Hematopoietic multipotent progenitor cell treated with erythropoietin and hydrocortisone succinate and interleukin-3 and kit ligand, for 15 days (in vitro differentiated cells): ENCODE data around the gene AKNA.

Experiments
- DNase-seq: peaks from one replicate; pipeline ENCODE4 v3.0.0-alpha.2; 2015; ENCODE audit warnings: low spot score

The AKNA gene

DNA sequence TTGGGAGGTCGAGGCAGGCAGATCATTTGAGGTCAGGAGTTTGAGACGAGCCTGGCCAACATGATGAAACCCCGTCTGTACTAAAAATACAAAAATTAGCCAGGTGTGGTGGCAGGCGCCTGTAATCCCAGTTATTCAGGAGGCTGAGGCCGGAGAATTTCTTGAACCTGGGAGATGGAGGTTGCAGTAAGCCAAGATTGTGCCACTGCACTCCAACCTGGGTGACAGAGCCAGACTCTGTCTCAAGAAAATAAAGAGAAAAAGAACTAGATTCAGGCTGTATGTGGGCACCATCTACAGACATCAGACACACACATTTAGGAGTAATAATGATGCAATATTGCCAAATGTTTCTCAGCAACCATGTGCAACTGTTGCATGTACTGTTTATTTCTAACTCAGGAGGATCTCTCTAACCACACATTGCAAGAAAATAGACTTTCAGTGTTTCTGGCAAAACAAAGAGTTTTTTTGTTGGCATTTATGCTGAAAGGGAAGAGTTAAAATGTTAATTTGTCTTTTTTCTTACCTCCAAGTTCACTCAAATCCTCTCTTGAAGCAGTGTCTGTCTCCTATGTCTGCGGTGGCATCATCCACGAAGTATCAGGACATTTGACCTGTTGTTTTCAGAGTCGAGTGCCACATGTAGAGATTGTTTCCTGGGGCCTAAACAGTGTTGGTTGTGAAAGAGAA lies 70.0 kb downstream of the AKNA start:
- DNase-seq: no peak

DNA sequence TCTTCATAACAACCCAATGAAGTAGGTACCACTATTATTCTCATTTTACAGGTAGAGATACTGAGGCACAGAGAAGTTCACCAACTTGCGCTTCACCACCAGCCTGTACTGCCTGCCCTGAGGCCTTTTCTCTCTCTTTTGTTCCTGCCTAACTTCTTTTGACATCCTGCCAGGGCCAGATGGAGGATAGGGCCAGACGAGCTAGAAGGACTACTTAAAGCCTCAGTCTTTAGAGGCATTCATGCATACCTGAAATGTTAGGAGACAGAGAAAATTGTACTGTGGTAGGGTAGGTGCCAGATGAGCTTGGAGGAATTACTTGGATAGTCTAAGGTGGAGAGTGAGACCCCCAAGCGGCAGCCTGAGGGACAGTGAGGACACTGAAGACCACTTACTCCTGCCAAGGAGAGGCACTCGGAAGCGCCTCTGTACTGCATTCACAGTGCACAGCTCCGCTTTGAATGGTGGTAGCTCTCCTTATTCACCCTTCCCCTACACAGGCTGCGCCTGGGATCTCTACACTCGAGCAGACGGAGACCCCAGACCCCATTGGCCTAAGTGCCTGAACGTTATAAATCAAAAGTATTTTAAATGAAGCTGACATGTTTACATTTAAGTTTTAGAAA lies 71.1 kb downstream of the AKNA start:
- no peak for DNase-seq

DNA sequence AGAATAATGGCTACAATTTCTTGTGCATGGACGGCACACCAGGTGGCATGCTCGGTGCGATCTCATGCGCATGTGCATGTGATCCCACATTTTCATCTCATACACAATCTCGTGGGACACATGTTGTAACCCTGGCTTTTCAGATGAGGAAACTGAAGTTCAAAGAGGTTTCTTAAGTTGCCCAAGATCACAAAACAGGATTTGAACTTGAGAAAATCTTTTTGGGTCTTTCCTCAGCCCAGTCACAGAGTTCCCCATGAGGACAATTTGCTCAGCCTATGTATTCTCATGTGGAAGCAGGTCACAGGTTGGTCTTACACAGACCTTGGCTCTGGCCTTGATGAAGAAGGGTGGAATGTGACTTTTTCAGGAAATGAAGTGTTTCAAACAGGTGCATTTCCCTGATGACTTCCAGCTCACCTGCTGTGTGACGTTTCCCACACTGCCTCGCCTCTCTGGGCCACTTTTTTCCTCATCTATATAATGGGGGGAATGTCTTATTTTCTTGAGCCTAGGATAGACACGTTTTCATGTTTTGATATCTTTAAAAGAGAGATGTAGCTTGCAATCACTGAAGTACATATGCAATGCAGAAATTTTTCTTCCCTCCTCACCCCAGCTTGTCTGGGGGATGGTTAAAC lies 71.9 kb downstream of the AKNA start:
- DNase-seq: no peak

DNA sequence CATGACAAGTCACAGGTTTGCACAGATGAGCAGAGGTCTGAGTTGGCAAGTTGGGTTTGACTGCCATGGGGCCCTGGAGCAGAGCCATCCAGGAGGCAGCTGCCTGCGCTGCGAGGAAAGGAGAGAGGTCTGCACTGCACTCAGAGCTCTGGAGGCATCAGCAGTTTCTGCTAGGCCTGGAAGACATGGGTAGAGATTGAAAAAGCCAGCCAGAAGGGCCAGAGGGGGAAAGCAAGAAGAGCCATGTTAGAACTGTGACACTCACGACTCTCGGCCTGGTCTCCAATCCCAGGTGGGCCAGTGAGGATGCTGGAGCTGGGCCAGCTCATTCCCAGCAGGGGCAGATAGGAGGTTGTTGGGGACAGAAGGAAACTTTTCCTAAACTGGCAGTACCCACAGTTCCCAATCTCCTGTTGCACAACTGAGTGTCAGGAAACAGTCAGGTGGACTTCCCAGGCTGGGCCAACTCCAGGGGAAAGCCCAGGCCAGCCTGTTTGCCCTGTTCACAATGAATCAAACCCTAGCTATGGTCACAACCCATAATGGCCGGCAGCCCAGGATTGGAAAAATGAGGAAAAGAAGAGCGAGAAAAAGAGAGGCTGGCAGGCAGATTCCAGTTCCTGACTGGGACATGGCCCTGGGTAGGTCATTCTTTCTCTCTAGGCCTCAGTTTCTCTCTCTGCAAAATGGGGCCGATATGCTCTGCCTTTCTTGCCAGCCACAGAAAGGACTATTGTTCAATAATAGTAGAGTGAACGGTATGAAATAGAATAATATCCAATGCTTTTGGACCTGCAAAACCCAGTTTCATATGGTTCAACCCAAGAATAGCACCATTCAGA lies 72.7 kb downstream of the AKNA start:
- DNase-seq: no peak

DNA sequence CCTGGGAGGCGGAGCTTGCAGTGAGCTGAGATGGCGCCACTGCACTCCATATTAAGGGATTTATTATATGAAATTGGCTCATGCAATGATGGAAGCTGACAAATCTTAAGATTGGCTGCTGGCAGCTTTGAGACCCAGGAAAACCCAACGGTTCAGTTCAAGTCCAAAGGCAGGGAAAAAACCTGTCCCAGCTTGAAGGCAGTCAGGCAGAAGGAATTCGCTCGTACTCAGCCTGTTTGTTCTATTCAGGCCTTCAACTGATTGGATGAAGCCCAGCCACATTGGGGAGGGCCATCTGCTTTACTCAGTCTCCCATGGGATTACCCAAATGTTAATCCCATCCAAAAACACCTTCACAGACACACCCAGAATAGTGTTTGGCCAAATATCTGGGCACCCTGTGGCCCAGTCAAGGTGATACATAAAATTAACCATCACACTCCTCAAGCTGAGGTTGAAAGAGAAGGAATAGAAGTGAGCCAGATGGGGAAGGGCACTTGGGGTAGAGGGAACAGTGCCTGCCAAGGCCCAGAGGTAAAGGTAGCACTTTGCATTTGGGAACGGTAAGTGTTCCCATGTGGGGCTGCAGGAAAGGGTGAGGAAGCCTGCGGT lies 73.4 kb downstream of the AKNA start:
- no peak for DNase-seq

DNA sequence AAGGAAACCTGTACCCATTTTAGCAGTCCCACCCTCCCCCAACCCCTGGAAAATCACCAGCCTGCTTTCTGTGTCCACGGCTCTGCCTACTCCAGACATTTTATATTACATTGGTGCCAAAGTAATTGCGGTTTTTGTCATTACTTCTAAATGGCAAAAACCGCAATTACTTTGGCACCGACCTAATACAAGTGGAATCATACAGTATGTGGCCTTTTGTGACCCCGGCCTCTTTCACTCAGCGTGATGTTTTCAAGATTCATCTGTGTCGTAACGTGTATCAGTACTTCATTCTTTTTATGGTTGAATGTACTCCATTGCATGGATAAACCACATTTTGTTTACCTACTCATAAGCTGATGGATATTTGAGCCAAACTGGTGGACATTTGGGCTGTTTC lies 74.6 kb downstream of the AKNA start:
- no peak for DNase-seq

DNA sequence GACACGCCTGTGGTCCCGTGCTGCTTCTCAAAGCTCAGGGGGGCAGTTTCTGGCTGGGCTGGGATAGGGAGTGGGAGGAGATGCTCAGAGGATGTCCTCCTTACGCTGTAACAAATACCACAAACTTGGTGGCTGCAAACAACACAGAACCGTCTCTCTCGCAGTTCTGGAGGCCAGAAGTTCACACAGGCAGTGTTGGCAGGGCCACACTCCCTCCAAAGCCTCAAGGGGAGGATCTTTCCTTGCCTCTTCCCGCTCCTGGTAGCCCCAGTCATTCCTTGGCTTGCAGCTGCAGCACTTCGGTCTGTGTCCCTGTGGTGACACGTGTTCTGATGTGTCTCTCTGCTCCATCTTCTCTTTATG lies 75.3 kb downstream of the AKNA start:
- DNase-seq: no peak

DNA sequence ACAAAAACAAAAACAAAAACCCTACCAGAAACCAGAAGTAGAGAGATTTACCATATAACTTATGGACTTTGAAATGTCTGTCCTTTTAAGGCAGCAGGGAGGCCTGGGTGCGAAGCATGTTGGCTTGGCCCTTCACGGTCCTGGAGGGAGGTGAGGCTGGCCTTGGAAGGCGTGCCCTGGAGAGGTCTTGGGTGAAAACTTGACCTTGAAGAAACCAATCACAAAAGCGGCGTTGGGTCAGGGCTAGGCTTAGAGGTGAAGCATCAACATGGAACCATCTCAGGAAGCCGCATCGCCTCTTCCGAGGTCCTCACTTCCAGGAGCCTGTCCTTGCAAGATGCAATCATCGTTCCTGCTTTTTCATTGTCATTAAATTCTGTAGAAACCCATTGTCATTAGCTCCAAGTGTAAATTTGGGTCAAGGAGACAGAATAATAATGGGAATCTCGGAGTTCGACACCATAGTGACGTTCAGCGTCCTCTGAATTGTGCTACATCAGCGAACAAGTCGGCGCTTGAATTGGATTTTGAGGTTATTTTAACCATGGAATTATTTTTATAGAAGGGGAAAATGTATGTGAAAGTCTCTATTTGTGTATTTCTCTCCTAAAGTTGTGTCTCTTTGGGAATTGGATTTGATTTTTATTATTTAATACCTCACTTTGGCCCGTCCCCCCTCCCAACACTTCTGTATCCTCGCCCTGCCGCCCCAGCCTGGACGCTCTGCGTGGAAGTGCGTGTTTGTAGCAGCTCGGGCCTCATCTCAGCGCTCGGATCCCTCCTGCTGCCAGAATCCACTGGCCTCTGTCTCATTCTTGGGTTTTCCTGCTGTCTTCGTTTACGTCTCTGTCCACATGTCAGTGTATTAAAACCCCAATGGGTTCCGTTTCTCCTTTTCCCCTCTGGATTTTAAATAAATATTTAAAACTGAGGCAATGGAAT lies 75.9 kb downstream of the AKNA start:
- DNase-seq: no peak

DNA sequence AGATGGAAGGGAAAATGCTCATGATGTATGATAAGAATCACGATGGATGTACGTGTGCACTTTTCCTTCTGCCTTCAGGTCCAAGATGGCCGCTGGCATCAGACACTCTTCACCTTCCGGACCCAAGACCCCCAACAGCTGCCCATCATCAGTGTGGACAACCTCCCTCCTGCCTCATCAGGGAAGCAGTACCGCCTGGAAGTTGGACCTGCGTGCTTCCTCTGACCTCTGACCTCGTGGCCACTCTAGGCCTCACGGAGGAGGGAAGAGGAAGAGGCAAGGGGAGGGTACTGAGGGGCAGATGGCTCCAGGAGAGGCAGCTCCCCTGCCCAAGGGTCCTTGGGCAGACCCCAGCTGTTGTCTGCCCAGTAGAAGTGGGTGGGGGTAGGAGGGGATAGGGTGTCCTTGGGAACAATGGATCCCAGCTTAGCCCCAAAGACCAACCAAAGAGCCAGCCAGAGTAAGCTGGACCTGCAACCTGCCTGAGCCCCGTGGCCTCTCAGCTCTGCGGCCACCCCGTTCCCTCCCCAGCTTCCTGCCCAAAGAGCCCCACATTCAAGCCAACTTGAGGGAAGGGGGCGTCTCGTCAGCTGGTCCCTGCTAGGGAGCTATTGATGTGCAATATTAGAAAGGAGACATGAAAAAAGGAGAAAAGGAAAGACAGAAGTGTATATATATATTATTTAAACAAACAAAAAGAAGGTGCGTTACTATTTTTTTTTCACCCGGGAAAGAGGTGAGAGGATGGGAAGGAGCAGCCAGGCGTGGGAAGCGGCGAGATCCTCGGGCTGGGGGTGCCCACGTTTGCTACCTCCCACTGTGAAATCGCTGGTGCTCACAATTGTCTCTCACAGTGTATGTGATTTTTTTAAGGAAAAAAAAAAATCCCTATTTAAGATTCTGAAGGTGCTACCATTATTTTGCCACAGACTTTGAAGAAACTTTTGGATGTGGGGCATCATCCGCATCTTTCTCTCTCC lies 77.0 kb downstream of the AKNA start:
- DNase-seq: no peak

DNA sequence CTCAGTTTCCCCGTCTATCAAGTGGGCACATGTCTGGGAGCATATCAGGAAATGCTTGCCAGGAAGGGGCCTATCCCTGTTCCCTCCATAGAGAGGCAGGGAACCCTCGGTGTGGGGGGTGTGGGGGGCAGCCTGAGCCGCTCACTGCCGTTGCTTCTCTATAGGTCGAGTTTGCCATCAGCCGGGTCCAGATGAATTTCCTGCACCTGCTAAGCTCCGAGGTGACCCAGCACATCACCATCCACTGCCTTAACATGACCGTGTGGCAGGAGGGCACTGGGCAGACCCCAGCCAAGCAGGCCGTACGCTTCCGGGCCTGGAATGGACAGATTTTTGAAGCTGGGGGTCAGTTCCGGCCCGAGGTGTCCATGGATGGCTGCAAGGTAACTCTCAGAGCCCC lies 78.7 kb downstream of the AKNA start:
- no peak for DNase-seq

DNA sequence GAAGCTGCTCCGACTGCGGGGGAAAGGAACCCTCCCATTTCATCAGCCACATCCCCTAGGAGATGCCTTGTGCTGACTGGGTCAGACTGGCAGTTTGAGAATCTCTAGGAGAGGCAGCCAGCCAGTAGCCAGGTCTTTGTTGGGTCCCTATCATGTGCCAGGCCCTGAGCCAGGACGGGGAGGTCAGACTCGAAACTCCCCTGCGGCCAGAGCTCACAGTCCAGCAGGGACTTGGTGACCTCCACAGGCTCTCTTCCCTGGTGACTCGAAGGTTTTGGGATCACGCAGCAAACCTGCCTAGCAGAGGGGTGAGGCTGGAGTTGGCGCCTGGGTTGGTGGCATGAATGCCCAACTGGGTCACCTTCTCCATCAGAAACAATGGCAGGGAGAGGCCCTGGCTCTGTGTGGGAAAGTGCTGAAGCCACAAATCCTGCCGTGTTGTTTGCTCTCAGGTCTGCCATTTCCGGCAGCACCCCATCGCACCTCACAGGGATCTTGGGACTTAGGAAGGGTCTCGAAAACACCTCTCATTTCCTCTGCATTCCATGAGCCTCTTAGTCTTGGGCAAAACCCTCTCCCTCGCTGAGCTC lies 79.3 kb downstream of the AKNA start:
- DNase-seq: no peak

DNA sequence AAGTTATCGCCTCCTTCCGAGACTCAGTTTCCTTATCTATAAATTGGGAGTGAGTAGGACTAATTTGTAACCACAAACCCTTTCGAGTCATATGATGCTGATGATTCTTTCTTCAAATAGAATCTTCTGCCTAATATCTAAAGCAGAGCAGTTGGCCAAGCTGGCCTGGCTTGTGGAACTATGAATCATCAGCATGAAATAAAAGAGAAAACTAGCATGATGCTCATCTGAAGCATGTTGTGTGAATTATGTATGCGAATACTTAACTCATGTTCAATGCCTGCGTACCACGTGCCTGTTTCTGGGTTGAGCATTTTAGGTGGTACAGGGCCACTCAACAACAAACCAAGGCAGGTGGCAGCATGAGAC lies 79.9 kb downstream of the AKNA start:
- no peak for DNase-seq

DNA sequence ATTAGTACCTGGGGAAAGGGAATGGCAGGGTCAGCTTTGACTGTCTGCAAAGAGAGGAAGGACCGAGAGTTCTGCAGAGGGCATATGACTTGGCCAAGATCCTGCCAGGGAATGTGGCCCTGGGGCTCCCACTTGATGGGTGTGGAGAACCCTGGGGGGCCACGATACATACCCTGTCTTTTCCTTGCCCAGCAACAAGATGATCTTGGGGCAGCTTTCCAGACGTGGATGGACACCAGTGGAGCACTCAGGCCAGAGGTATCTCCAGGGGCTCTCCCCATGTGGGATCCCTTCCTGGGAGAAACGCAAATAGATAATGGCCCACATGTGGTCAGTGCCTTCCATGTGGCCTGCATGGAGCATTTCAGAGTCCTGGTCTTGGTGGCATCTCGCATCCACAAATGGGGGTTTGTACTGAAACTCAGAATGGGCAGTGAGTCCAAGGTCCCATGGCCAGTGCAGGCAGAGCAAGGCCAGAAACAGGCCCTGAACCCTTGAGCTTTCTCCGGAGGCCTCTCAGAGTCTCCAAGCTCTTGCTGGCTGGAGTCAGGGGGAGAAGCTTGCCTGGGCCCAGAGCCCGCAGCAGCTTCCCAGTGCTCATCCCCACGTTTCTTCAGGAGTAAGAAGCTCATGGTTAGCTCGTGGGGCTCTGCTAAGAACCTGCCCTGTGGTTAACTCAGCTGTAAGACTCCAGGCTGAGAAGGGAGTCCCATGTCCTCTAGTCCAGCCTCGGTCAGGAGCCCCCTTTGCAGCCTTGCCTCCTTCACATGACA lies 83.2 kb downstream of the AKNA start:
- no peak for DNase-seq

DNA sequence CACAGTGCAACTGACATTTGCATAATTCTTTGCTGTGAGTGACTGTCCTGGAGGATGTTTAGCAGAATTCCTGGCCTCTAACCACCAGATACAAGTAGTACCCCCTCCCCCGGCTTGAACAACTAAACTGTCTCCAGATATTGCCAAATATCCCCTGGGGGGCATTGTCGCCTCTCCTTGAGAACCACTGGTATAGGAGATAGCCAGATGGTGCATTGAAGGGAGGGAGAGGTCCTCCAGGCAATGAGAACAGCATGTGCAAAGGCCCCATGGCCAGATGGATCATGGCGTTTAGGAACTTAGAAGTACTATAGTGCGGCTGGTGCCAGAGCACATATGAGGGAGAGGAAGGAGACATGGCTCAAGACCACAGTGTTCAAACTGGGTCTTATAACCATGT lies 83.8 kb downstream of the AKNA start:
- DNase-seq: no peak

DNA sequence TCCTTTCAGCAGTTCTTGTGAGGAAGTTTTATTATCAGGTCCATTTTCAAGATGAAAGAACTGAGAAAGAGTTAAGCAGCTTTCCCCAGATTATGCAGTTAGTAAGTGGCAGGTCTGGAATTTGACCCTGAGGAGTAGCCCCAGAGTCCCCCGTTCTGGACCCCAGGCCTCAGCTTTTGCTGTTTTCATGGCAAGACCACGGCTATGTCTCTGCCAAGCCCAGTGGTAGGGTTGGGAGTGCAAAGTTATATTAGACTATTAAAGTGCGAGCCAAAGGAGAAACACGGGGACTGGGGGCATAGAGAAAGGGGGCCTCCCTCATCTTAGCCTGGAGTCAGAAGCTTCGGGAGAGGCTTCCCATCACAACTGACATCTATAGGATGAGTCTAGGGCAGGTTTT lies 84.2 kb downstream of the AKNA start:
- DNase-seq: no peak

DNA sequence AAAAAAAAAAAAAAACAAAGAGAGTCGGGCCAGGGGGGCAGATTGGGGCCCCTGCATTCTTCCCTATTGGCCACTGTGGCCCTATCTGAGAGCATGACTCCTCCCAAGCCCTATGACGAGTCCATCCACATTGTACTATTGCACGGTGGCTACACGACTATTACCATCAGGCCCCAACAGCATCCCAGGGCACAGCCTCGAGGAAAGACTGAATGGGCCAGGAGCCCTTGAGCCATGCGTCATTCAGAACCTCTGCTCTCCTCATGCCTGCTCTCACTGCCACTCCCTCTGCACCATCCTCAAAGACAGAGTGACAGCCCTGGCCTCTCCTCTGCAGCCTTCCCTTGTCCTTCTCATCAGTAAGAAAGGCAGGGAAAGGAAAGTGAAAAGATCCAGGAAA lies 85.1 kb downstream of the AKNA start:
- DNase-seq: no peak

DNA sequence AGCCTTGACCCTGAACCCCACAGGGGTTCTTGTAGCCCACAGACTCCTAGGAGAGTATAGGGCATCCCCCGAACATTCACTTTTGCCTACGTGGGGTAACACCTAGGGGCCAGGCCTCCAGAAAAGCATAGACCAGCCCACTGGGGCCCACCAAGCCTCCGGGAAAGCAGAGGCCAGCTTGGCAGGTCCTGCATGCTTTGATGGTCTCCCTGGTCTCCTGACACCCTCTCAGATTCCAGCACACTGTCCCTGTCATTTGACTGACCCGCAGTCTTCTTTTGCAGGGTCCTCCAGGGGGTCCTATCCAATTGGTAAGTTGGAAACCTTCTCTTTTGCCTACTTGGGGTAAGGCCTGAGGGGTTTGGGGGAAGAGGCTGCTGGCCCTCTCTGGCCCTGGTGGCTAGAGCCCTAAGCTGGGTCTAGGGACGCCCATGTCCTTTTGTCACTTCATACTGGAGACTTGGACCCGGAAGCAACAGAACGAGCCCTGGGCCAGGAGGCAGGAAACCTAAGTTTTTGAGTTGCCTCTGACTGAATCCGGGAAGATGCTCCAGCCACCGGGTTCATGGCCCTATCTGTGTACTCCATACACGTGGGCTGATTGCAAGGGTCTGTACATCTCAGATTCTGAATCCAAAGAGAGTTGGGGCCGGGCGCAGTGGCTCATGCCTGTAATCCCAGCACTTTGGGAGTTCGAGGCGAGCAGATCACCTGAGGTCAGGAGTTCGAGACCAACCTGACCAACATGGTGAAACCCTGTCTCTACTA lies 85.8 kb downstream of the AKNA start:
- DNase-seq: no peak
